ENCODE data around the gene HDGFL3.
"Not testable (repeated sequence)": the region's sequence is repeated elsewhere in the genome, so short reads cannot be mapped to it uniquely, and the experiment has no call there.

The HDGFL3 gene

GRCh38 chr15:83194528-83194927 lies 13.1 kb downstream of the HDGFL3 start:
- no peak for DNase-seq

DNA sequence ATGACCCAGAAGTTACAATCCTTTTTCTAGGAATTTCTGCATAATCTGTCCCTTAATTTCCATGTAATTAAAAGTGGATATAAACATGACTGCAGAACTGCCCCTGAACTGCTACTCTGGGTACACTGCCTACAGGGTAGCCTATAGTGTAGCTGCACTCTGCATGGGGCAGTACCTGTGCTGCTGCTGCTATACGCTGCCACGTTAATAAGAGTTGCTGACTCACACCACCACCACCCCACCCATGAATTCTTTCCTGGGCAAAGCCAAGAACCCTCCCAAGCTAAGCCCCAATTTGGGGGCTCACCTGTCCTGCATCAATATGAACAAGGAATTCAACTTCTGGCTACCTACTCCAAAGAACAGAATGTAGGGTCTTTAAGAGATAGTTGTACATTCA lies 13.9 kb downstream of the HDGFL3 start:
- DNase-seq: no peak

DNA sequence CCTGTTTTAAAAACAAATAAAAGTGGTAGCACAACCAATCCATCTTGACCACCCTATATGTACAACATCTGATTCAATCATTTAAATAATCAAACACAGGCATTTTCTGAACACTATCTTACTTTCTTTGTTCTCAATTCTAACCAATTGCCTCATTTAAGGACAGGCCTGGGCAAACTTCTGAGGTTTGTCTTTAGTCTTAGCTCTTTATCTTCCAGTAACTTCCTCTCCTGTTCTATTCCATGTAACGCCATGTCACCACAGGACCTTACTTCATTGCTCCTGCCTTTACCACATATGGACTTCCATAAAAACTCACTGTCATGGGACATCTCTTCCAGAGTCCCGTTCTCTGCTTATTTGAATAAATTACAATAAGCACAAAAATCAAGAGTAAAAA lies 14.9 kb downstream of the HDGFL3 start:
- DNase-seq: no peak

DNA sequence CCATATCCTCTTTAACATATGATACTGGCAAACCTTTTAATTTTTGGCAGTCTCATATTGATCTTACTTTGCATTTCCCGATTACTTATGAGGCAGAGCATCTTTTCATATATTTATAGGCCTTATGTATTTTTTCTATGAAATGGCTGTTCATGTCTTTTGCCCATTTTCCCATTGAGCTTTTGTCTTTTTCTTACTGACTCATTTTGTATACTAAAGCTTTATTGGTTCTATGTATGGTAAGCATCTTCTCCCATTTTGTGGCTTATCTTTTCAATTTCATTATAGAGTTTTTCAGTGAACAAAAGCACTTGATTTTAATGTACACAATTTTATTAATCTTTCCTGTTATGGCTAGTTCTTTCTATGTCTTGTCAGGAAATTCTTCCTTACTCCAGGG lies 17.2 kb downstream of the HDGFL3 start:
- DNase-seq: no peak

GRCh38 chr15:83185561-83185960 lies 22.1 kb downstream of the HDGFL3 start:
- DNase-seq: no peak

DNA sequence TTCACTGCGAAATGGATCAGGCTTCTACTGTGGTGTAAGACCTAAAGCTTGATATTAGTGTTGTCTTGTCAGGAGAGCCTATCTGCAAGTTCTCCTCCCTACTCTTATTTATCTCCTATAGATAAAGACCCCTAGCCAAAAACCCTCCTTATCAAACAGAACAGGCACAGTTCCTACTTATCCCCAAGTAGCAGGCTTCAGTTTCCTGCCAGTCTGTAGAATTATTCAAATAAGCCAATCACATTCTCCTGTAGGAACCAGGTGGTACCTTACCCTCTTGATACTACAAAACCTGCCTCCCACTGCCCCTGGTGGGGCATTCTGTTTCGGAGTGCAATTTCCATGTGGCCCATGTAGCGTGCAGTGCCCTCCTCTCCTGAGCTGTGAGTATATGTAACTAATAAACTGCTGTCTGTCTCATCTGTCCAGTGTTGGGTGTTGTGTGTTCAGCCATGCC lies 28.7 kb downstream of the HDGFL3 start:
- DNase-seq: no peak

GRCh38 chr15:83178390-83178789 lies 29.2 kb downstream of the HDGFL3 start:
- DNase-seq: no peak

DNA sequence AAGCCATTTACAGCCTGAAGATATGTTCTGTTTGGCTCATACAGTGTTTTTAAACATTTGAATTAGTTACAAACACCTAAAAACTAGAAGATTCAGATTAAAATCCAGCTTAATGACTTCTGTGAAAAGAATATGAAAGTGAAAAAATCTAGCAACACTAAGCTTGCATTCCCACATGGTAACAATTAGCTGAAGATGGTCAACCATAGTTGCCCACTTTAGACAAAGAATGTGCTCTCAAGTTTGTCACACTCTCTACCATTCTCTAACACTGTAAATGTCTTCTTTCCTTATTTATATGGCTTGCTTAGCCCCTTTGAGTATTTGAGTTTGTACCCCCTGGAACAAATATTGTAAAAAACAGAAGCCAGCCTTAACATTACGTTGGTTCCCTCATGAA lies 32.7 kb downstream of the HDGFL3 start:
- DNase-seq: no peak

- no peak for DNase-seq
Observed at GRCh38 chr15:83170474-83171165, 37.0 kb downstream of the HDGFL3 start.

GRCh38 chr15:83169576-83169975 lies 38.0 kb downstream of the HDGFL3 start:
- DNase-seq: not testable (repeated sequence)

GRCh38 chr15:83166830-83167229 lies 40.8 kb downstream of the HDGFL3 start:
- no peak for DNase-seq

- no peak for DNase-seq
Observed at GRCh38 chr15:83166218-83166617, 41.4 kb downstream of the HDGFL3 start.

- no peak for DNase-seq
Observed at GRCh38 chr15:83164771-83165404, 42.7 kb downstream of the HDGFL3 start.

- no peak for DNase-seq
Observed at GRCh38 chr15:83164111-83164770, 43.4 kb downstream of the HDGFL3 start.

DNA sequence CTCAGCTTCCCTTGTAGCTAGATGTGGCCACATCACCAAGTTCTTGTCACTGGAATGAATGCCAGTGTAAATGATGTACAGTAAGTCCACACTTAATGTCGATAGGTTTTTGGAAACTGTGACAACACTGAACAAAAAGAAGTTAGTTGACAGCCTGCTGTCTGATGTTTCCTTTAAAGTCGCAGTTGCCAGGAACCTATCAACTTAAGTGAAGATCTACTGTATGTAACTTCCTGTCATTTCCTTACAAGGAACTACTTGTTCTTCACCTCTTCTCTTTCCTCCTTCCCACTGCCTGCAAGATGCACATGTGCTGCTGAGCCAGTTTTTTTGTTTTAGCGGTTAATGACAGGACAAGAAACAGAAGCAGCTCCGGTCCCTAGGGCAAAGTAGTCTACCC lies 44.6 kb downstream of the HDGFL3 start:
- no peak for DNase-seq

GRCh38 chr15:83160741-83161140 lies 46.9 kb downstream of the HDGFL3 start:
- no peak for DNase-seq

DNA sequence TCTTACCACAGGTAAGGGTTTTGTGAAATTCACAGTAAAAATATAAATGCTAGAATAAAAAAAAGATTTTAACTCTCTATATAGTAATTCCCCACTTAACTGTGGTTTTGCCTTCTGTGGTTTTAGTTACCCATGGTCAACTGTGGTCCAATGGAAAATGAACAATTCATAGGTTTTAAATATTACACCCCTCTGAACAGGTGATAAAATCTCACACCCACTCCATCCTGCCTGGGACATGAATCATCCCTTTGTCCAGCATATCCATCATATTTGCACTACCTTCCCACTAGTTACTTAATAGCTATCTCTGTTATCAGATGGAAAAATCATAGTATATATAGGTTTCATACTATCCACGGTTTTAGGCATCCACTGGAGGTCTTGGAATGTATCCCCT lies 49.2 kb downstream of the HDGFL3 start:
- DNase-seq: no peak

DNA sequence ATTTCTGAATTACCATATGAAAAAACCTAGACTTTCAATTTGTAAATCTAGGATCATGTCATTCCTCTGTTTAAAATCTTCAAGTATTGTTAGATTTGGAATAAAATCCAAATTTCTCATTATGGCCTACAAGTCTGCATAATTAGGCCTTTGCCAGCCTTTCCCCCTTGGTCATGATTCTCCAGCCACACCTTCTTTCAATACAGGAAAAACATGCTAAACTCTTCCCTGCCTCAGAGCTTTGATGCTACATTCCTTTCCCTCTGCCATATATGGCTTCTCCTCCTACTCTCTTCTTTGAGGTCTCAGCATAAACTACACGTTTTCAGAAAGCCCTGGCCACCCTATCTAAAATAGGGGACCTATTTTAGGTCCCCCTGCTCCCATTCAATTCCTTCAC lies 51.7 kb downstream of the HDGFL3 start:
- DNase-seq: no peak

DNA sequence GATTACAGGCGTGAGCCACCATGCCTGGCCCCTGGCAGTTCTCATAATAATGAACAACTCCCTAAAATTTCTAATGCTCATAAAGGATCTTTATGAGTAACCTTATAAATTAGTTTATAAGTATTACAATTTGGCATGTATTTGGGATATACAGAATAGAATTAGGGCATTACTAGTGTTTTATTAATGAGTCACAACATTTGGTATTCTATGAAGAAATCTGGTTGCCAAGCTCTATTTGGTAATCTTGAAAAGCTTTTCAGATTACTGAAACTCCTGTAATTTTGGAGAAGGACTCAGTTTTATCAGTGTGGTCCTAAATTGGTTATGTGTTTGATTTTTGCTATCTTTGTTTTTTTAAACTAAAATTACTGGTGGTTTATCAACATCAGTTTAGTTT lies 54.3 kb downstream of the HDGFL3 start:
- no peak for DNase-seq

DNA sequence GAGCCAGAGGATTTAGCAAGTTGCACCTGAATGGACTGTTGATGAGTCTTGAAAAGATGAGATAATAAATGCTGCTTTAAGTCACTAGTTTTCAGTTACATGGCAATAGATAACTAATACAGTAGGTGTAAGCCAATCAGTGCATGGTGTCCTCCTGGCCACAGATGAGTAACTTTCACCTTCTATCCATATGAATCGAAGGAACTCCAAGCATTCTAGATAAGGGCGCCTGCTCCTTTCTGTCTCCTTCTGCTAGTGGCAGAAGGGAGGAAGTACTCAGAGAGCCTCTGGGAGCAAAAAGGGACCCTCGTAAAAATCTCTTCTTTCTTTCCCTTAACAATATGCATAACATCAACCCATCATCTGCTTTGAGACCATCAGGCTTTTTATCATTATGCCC lies 62.9 kb downstream of the HDGFL3 start:
- no peak for DNase-seq

DNA sequence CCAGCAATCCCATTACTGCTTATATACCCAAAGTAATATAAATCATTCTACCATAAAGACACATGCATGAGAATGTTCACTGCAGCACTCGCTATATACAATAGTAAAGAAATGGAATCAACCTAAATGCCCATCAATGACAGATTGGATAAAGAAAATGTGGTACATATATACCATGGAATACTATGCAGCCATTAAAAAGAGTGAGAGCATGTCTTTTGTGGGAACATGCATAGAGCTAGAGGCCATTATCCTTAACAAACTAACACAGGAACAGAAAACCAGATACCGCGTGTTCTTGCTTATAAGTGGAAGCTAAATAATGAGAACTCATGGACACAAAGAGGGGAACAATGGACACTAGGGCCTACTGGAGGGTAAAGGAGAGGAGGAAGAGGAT lies 65.5 kb downstream of the HDGFL3 start:
- not testable (repeated sequence) for DNase-seq

- DNase-seq: no peak
Observed at GRCh38 chr15:83132861-83133523, 74.6 kb downstream of the HDGFL3 start.

All from amygdala (tissue), 56 donors.